BLaER1 treated with 17β-estradiol and CSF1 and Interleukin-3, amounts not matched to agents 10 nM and 100 nM (cell line): ENCODE results near the gene FMNL3.

Experiments used
- H3K27ac ChIP-seq, 11 experiments: shearing (Covaris generic); formaldehyde crosslinking; 2 replicates each; pipeline ENCODE4 v1.8.1; 2022
- H3K27me3 ChIP-seq, 11 experiments: shearing (Covaris generic); formaldehyde crosslinking; 2 replicates each; pipeline ENCODE4 v1.8.1; 2022
- H3K36me3 ChIP-seq, 11 experiments: shearing (Covaris generic); formaldehyde crosslinking; 2 replicates each; pipeline ENCODE4 v1.8.1; 2022
- H3K4me1 ChIP-seq, 10 experiments: shearing (Covaris generic); formaldehyde crosslinking; 2 replicates each; pipeline ENCODE4 v1.8.1; 2022
- H3K4me2 ChIP-seq, 11 experiments: shearing (Covaris generic); formaldehyde crosslinking; 2 replicates each; pipeline ENCODE4 v1.8.1; 2022
- H3K4me3 ChIP-seq, 10 experiments: shearing (Covaris generic); formaldehyde crosslinking; 2 replicates each; pipeline ENCODE4 v1.8.1; 2022
- H3K9ac ChIP-seq, 11 experiments: shearing (Covaris generic); formaldehyde crosslinking; 2 replicates each; pipeline ENCODE4 v1.8.1; 2022
- H3K9me3 ChIP-seq, 11 experiments: shearing (Covaris generic); formaldehyde crosslinking; replicated peaks in 1 of 11; 2 replicates each; pipeline ENCODE4 v1.8.1; 2022
- H4K20me1 ChIP-seq, 11 experiments: shearing (Covaris generic); formaldehyde crosslinking; 2 replicates each; pipeline ENCODE4 v1.8.1; 2022
- Cebpa-rat ChIP-seq, 11 experiments: shearing (Covaris generic); IDR thresholded peaks; 2 replicates each; pipeline ENCODE4 v1.8.1; 2022

The FMNL3 gene

DNA sequence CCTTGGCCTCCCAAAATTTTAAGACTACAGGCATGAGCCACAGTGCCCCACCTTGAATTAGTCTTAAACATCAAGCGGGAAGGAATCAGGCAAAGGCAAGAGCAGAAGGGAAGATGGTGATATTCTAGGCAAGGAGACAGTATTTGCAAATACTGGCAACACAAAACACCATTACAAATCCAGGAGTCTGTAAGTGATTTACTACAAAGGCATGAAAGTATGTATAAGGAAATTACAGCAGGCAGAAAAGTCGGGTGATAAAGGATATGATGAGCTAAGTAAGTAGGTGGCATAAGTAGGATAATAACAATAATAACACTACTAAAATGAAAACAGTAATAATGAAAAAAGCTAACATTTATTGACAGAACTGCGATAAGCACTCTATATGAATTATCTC, 28.5 kb downstream of the FMNL3 start:
- H4K20me1 ChIP-seq: peaks cover 0 to 40% (median 9%) of the 10 kb centered on the region in 11 experiments; a peak in 10 of 22 replicates
- no peak for TF ChIP-seq Cebpa-rat (IDR thresholded peaks at IDR 0.05)
- no peak overlapping the region for H3K9ac ChIP-seq
- no peak overlapping the region for H3K4me2 ChIP-seq
- H3K9me3 ChIP-seq: no peaks in the 10 kb centered on the region
- H3K27ac ChIP-seq: no peak overlapping the region
- no peaks in the 10 kb centered on the region for H3K27me3 ChIP-seq
- no peak overlapping the region for H3K4me3 ChIP-seq
- no peaks in the 10 kb centered on the region for H3K36me3 ChIP-seq
- H3K4me1 ChIP-seq: peaks cover 29 to 42% (median 36%) of the 10 kb centered on the region in 10 experiments

- Histone ChIP-seq H3K27me3 (no peaks in the 10 kb centered on the region), H3K27ac (peak overlapping the region in 2 of 11 experiments; percentile 95 to 99; a peak in 3 of 22 replicates), H3K9me3 (no peaks in the 10 kb centered on the region), H3K4me1 (peaks cover 54 to 60% (median 56%) of the 10 kb centered on the region in 10 experiments), H3K4me2 (peak overlapping the region; percentile 81 to 99 (median 93)), H3K4me3 (no peak overlapping the region), H3K36me3 (no peaks in the 10 kb centered on the region), H3K9ac (no peak overlapping the region), H4K20me1 (peaks cover 0 to 18% (median 0%) of the 10 kb centered on the region in 11 experiments; a peak in 8 of 22 replicates)
- TF ChIP-seq Cebpa-rat (IDR thresholded peaks at IDR 0.05): no peak
These were observed 32.1 kb downstream of the FMNL3 start for GRCh38 chr12:49675137-49675536.

- Histone ChIP-seq H3K9ac (peak overlapping the region in 4 of 11 experiments; percentile 10 to 79 (median 62); a peak in 3 of 22 replicates), H3K4me2 (peak overlapping the region; percentile 81 to 99 (median 93)), H4K20me1 (peaks cover 0 to 15% (median 0%) of the 10 kb centered on the region in 11 experiments; a peak in 6 of 22 replicates), H3K4me1 (peaks cover 61 to 67% (median 63%) of the 10 kb centered on the region in 10 experiments), H3K4me3 (no peak overlapping the region), H3K27ac (peak overlapping the region in 9 of 11 experiments; percentile 76 to 100 (median 84); a peak in 14 of 22 replicates), H3K36me3 (no peaks in the 10 kb centered on the region), H3K9me3 (no peaks in the 10 kb centered on the region), H3K27me3 (no peaks in the 10 kb centered on the region)
- TF ChIP-seq Cebpa-rat (IDR thresholded peaks at IDR 0.05): no peak
These were observed 32.8 kb downstream of the FMNL3 start for GRCh38 chr12:49674318-49674981.

DNA sequence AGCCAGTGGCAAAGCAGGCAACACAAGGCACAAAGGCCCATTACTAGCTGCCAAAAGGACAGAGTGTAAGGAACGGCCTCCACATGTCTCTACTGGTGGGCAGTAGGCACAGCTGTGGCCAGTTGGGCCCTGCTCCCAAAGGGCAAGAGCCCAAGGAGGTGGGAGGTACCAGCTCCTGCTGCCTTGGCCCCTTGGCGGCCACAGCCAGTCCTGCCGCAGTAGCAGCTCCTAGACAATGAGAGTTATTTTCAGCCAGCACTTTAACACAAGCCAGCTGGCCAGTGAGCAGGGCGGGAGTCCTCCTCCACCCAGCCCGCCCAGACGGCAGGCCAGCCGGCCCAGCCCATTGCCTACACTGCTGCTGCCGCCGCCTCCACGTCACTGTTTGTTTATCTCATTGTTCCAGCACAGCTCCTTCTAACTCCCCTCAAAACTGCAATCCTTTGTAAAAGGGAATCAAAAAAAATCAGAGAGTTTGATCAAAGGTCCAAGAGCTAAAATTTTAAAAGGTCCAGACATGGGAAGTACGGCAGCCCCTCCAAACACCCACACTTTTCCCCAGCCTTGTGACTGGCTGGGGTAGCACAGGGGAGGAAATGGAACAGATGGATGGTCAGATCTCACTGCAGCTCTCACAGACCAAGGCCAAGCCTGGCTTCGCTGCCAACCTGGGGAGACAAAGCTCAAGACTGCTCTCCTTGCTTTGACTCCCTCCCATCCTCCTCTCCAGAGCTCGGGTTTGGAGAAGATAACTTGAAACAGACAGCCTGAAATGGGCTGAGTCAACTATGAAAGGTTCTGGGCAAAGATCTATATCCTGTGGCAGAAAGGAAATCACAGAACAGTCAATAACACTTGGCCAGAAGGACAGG, 33.5 kb downstream of the FMNL3 start:
- no peaks in the 10 kb centered on the region for H3K9me3 ChIP-seq
- TF ChIP-seq Cebpa-rat (IDR thresholded peaks at IDR 0.05): no peak
- no peak overlapping the region for H3K4me3 ChIP-seq
- peaks cover 68 to 75% (median 69%) of the 10 kb centered on the region in 10 experiments for H3K4me1 ChIP-seq
- peak overlapping the region; percentile 19 to 100 (median 82); a peak in 21 of 22 replicates for H3K27ac ChIP-seq
- H3K36me3 ChIP-seq: no peaks in the 10 kb centered on the region
- H3K9ac ChIP-seq: peak overlapping the region in 7 of 11 experiments; percentile 10 to 83 (median 69); a peak in 8 of 22 replicates
- H4K20me1 ChIP-seq: peaks cover 0 to 15% (median 0%) of the 10 kb centered on the region in 11 experiments; a peak in 3 of 22 replicates
- H3K27me3 ChIP-seq: no peaks in the 10 kb centered on the region
- peak overlapping the region; percentile 81 to 99 (median 93) for H3K4me2 ChIP-seq

GRCh38 chr12:49672301-49673217, 34.6 kb downstream of the FMNL3 start:
- Histone ChIP-seq H3K4me3 (peak overlapping the region in 2 of 10 experiments; percentile 19 to 34; a peak in 1 of 20 replicates), H3K27ac (peak overlapping the region; percentile 19 to 100 (median 82); a peak in 21 of 22 replicates), H3K27me3 (no peaks in the 10 kb centered on the region), H4K20me1 (peaks cover 0 to 15% (median 0%) of the 10 kb centered on the region in 11 experiments; a peak in 2 of 22 replicates), H3K36me3 (no peaks in the 10 kb centered on the region), H3K9ac (peak overlapping the region in 10 of 11 experiments; percentile 11 to 83 (median 66); a peak in 15 of 22 replicates), H3K4me2 (peak overlapping the region; percentile 81 to 99 (median 93)), H3K4me1 (peaks cover 76 to 86% (median 80%) of the 10 kb centered on the region in 10 experiments), H3K9me3 (no peaks in the 10 kb centered on the region)
- no peak for TF ChIP-seq Cebpa-rat (IDR thresholded peaks at IDR 0.05)

GRCh38 chr12:49671031-49671765, 36.0 kb downstream of the FMNL3 start:
- Histone ChIP-seq H3K9me3 (no peaks in the 10 kb centered on the region), H3K36me3 (peaks cover 0 to 6% (median 0%) of the 10 kb centered on the region in 11 experiments; a peak in 1 of 22 replicates), H3K4me2 (peak overlapping the region; percentile 81 to 99 (median 93)), H4K20me1 (peaks cover 0 to 15% (median 0%) of the 10 kb centered on the region in 11 experiments; a peak in 2 of 22 replicates), H3K27ac (peak overlapping the region; percentile 45 to 100 (median 82); a peak in 21 of 22 replicates), H3K4me3 (peak overlapping the region in 6 of 10 experiments; percentile 11 to 35 (median 16); a peak in 9 of 20 replicates), H3K4me1 (peaks cover 81 to 100% (median 94%) of the 10 kb centered on the region in 10 experiments), H3K27me3 (no peaks in the 10 kb centered on the region), H3K9ac (peak overlapping the region; percentile 18 to 83 (median 62); a peak in 21 of 22 replicates)
- TF ChIP-seq Cebpa-rat (IDR thresholded peaks at IDR 0.05): peak in 4 of 11 experiments; percentile 27 to 58 (median 41); a peak in 2 of 22 replicates

DNA sequence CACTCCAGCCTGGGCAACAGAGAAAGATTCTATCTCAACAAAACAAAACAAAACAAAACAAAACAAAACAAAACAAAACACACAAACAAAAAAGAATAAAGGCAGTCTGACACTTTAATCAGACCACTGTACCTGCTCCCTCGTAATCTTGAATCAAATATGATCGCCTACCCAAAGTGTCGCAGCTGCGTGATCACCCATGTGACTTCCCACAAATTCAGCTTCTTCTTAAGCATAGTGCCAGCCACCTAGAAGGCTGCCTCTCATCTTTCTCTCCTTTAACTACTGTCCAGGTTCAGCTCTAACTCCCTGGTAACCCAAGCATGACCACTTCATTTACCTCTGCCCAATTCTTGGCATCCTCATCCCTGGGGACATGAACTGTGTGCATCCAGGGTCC, 37.4 kb downstream of the FMNL3 start:
- Histone ChIP-seq H3K36me3 (peaks cover 0 to 6% (median 0%) of the 10 kb centered on the region in 11 experiments; a peak in 2 of 22 replicates), H3K4me1 (peaks cover 85 to 100% (median 100%) of the 10 kb centered on the region in 10 experiments), H3K4me2 (peak overlapping the region; percentile 81 to 99 (median 93)), H3K27me3 (no peaks in the 10 kb centered on the region), H3K4me3 (0 out of 20 replicates have a peak overlapping the region, but pooled peaks of 1 of the 10 experiments have one; percentile 2), H3K27ac (peak overlapping the region in 9 of 11 experiments; percentile 76 to 100 (median 84); a peak in 18 of 22 replicates), H3K9ac (peak overlapping the region in 7 of 11 experiments; percentile 31 to 83 (median 79); a peak in 10 of 22 replicates), H4K20me1 (peaks cover 0 to 9% (median 0%) of the 10 kb centered on the region in 11 experiments; a peak in 2 of 22 replicates), H3K9me3 (no peaks in the 10 kb centered on the region)
- TF ChIP-seq Cebpa-rat (IDR thresholded peaks at IDR 0.05): no peak
